ENCODE results near the gene EVX2. TPM values are rescaled to one million over a fixed set of nuclear protein-coding genes. Genes with fewer than 3 reads are reported as not detected.

EVX2 gene
- total and polyA plus RNA-seq, 2 of the 4 experiments (the other 2 are of a cell fraction) = not detected

- dilution Hi-C loops (cut with HindIII; ENCODE audit: low sequenced_read_pairs, unreplicated experiment) = no loop called here
Measured at GRCh38 chr2:176100547-176101140, 16.9 kb upstream of the EVX2 start.

More at GRCh38 chr2:176100547-176101140, 16.9 kb upstream of the EVX2 start:
- Histone ChIP-seq H3K14ac (replicated peaks; ENCODE audit: low read depth, low read length) (no peak overlapping the region), H3K4me3 (ENCODE audit: insufficient read depth, low read depth, low read length) (no peak overlapping the region), H3K56ac (ENCODE audit: extremely low read depth, insufficient read depth, low read length) (no peak overlapping the region), H3K9ac (ENCODE audit: low read depth, low read length) (no peak overlapping the region), H4K91ac (ENCODE audit: insufficient read depth, low read depth, low read length) (no peak overlapping the region), H3K36me3 (ENCODE audit: control insufficient read depth, insufficient read depth, low read length) (no peaks in the 10 kb centered on the region), H4K5ac (ENCODE audit: low read depth, low read length) (no peak overlapping the region), H3K9me1 (ENCODE audit: insufficient read depth, low read length) (no peaks in the 10 kb centered on the region), H4K8ac (ENCODE audit: low read depth in 2 of 2, low read length in 2 of 2) (no peak overlapping the region), H2BK120ac (ENCODE audit: low read depth, low read length) (no peak overlapping the region), H4K20me1 (ENCODE audit: insufficient read depth, low read length) (no peaks in the 10 kb centered on the region), H3K23ac (ENCODE audit: low read depth, low read length) (no peak overlapping the region), H3K9me3 (ENCODE audit: control insufficient read depth, insufficient read depth, low read length) (peaks cover 1% of the 10 kb centered on the region; the same call in 1 of the 2 replicates), H3K4me1 (ENCODE audit: control insufficient read depth, insufficient read depth, low read length) (peaks cover 3% of the 10 kb centered on the region; the same call in 1 of the 2 replicates), H3K27me3 (ENCODE audit: control insufficient read depth, insufficient read depth, low read length) (peaks cover 95% of the 10 kb centered on the region), H2BK5ac (ENCODE audit: low read depth, low read length, poor library complexity, severe bottlenecking) (no peak overlapping the region), H3K79me1 (ENCODE audit: low read depth in 1 of 2, low read length in 2 of 2) (no peaks in the 10 kb centered on the region), H2BK20ac (ENCODE audit: low read depth, low read length) (no peak overlapping the region), H2AK9ac (replicated peaks; ENCODE audit: low read depth, low read length, poor library complexity) (no peak overlapping the region), H2AK5ac (ENCODE audit: low read depth, low read length) (no peak overlapping the region), H3K18ac (ENCODE audit: low read depth, low read length) (no peak overlapping the region), H2AFZ (replicated peaks; ENCODE audit: low read length, poor library complexity) (no peak overlapping the region), H2BK15ac (ENCODE audit: low read depth, low read length) (no peak overlapping the region), H3K4ac (ENCODE audit: low read depth, low read length) (no peak overlapping the region), H3K4me2 (ENCODE audit: low read depth, low read length) (no peak overlapping the region), H3K27ac (ENCODE audit: insufficient read depth, low read length) (no peak overlapping the region)
- 11% methylated on average over 22 of the region's 28 CpGs; no CpG with 5 or more reads in 1 of the 2 experiments for WGBS, 2 experiments (ENCODE audit: extremely low coverage in 2 of 2, insufficient read length in 1 of 2)
- TF ChIP-seq MAFK (IDR thresholded peaks at IDR 0.05; ENCODE audit: low read depth, low read length) (no peak), RCOR1 (IDR thresholded peaks at IDR 0.05; ENCODE audit: insufficient replicate concordance, low read length) (no peak), SMC3 (IDR thresholded peaks at IDR 0.05; ENCODE audit: low read depth, low read length) (no peak), MAZ (IDR thresholded peaks at IDR 0.05; ENCODE audit: borderline replicate concordance, low read depth, low read length) (no peak), CEBPB (IDR thresholded peaks at IDR 0.05; ENCODE audit: low read depth, low read length) (no peak), NFE2L2 (IDR thresholded peaks at IDR 0.05; ENCODE audit: low read depth, low read length) (no peak), RFX5 (IDR thresholded peaks at IDR 0.05; ENCODE audit: low read depth, low read length) (no peak), MXI1 (IDR thresholded peaks at IDR 0.05; ENCODE audit: borderline replicate concordance, low read depth, low read length) (no peak)
- intact Hi-C loops (cut with micrococcal nuclease) (no loop called here), in situ Hi-C loops (cut with MboI; ENCODE audit: low sequenced_read_pairs) (no loop called here)
- ATAC-seq (ENCODE audit: low read depth) = no peak
- DNase-seq = no peak
- ChIA-PET CTCF (no interaction called here), POLR2A (ENCODE audit: unreplicated experiment) (no interaction called here)
- BruUV-seq (replicated peaks) = no TSS peak

Data from IMR-90 (cell line).